Activated T-cell treated with anti-CD3 and anti-CD28 coated beads, Interleukin-2, amount 50 U/mL, for 72 hours (primary cell): ENCODE data around the gene DNAH1. TPM values are rescaled to one million over a fixed set of nuclear protein-coding genes. Genes with fewer than 3 reads are reported as not detected.

ENCODE experiments used
- ATAC-seq, 2 donors: fragments of 150-1000 bp; cut with Tn5 transposase; replicated peaks in 1 of 2; 2 replicates each; pipeline ENCODE4 v1.10.0; 2021; ENCODE audit warnings: moderate library complexity in 2 of 2, mild to moderate bottlenecking in 1 of 2
- DNase-seq, 2 donors: peaks; one replicate each; pipeline ENCODE4 v3.0.0; 2021 to 2022; ENCODE audit warnings: mixed read lengths in 1 of 2
- H3K27ac Mint-ChIP-seq: one replicate; pipeline ENCODE4 v1.8.0; 2022; ENCODE audit warnings: mild to moderate bottlenecking, moderate library complexity, mixed read lengths
- H3K27me3 Mint-ChIP-seq: one replicate; pipeline ENCODE4 v1.8.0; 2022; ENCODE audit warnings: low read depth, mixed read lengths
- H3K36me3 Mint-ChIP-seq, 2 donors: one replicate each; pipeline ENCODE4 v1.8.0; 2022; ENCODE audit warnings: mixed read lengths in 2 of 2, mild to moderate bottlenecking in 1 of 2; ENCODE audit not compliant: insufficient read depth in 2 of 2
- H3K4me1 Mint-ChIP-seq: one replicate; pipeline ENCODE4 v1.8.0; 2022; ENCODE audit warnings: low read depth, mixed read lengths
- H3K4me3 Mint-ChIP-seq, 2 donors: one replicate each; pipeline ENCODE4 v1.8.0; 2022; ENCODE audit warnings: mild to moderate bottlenecking in 2 of 2, mixed read lengths in 2 of 2, moderate library complexity in 2 of 2
- H3K9me3 Mint-ChIP-seq, 2 donors: one replicate each; pipeline ENCODE4 v1.8.0; 2022; ENCODE audit warnings: mixed read lengths in 2 of 2
- total RNA-seq, 2 donors: library from RNA; stranded (reverse); gene quantifications; one replicate each; pipeline ENCODE4 v1.2.3, GENCODE V29; 2022

The DNAH1 gene
- total RNA-seq, 2 donors from 2014 or later, result 31.4 to 32.4 TPM

DNA sequence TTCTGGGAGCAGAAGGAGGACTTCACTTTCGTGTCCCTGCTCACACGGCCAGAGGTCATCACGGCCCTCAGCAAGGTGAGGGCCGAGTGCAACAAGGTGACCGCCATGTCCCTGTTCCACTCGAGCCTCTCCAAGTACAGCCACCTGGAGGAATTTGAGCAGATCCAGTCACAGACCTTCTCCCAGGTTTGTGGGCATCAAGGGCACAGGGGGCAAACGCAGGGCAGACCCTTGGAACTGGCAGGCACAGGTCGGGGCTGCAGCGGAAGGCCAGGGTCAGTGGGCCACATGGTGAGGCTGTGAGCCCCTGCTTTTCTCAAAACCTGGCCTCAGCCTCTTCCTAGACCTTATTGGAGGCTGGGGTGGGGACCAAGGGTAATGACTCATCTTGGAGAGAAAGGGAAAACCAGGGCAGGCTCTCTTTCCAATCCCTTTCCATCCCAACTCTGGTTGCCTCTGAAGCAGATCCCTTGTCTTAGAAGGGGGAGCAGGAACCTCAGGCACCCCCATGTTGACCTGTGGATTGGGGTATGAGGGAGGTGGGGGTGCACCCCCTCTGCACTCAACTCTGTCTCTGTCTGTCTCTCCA, 29.5 kb downstream of the DNAH1 start:
- H3K27me3 Mint-ChIP-seq, result no peaks in the 10 kb centered on the region
- H3K4me3 Mint-ChIP-seq, result no peak overlapping the region
- no peak overlapping the region for H3K27ac Mint-ChIP-seq
- no peak for DNase-seq
- H3K36me3 Mint-ChIP-seq, result peaks cover 0 to 2% of the 10 kb centered on the region in 2 donors
- ATAC-seq, result no peak
- no peaks in the 10 kb centered on the region for H3K4me1 Mint-ChIP-seq
- no peaks in the 10 kb centered on the region for H3K9me3 Mint-ChIP-seq

DNA sequence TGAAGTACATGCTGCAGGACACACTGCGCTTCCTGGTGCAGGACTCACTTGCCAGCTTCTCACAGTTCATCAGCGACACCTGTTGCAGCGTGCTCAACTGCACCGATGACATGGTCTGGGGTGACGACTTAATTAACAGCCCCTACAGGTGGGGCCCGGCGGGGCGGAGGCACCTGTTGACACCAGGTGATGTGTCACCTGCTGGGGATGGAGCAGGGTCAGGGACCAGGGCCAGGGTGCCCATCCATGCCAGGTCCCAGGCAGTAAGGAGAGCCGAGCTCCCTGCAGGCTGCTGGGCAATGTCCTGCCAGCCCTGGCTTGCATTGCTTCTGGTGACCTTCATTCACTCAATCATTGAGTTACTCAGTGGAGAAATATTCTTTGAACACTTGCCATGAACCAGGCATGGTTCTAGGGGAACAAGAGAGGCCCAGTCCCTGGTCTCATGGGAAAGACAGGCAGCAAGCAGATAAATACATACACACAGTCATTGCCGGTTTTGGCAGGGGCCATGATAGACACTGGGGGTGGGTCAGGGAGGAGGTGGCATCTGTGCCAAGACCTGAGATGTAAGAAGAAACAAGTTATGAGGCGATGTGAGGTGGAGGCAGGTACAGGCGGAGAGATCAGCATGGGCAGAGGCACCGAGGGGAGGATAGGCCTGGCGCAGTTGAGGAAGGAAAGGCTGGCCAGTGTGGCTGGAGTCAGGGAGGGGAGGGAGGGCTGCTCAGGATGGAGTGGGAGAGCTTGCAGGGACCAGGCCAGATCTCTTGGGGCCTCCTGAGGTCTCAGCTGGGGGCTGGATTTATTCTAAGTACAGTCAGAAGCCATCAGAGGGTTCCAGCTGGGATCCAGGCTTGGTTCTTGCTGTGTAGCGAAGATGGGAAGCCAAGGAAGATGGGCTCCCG, 30.8 kb downstream of the DNAH1 start:
- Mint-ChIP-seq H3K4me1 (no peaks in the 10 kb centered on the region), H3K36me3 (peaks cover 0 to 2% of the 10 kb centered on the region in 2 donors), H3K4me3 (no peak overlapping the region), H3K27me3 (no peaks in the 10 kb centered on the region), H3K27ac (no peak overlapping the region), H3K9me3 (no peaks in the 10 kb centered on the region)
- ATAC-seq (no peak), DNase-seq (no peak)

DNA sequence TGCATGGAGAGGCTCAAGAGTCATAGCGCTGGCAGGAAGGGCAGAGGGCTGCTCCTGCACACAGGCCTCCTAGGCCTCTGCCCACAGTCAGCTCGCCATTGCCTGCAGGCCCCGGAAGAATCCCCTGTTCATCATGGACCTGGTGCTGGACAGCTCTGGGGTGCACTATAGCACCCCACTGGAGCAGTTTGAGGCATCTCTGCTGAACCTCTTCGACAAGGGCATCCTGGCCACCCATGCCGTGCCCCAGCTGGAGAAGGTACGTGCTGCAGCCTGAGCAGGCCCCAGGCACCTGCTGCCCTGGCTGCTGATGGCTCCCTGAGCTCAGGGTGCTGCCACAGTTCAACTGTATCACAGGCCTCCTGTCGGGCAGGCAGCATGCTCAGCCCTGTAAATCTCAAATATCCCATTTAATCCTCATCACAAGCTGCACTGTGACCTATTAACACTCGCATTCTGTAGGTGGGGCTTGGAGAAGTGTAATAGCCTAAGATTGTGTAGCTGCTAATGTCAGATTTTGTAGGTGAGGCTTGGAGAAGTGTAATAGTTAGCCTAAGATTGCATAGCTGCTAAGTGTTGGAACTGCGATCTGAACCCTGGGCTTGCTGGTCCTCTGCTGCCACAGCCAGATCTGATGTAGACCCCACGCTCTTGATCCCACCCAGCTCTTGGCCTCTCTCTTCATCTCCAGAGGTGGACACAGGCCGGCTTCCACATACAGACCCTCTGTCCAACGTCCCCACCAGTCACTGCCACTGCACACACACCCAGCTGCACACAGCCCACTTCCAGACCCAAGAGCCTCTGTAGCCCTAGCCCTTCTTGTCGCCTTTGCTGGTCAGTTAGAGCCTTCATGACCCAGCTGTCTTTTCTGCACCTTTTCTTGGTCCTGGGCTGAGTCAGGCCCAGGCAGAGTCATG, 31.9 kb downstream of the DNAH1 start:
- Mint-ChIP-seq H3K4me3 (no peak overlapping the region), H3K9me3 (no peaks in the 10 kb centered on the region), H3K36me3 (peaks cover 0 to under 1% of the 10 kb centered on the region in 2 donors), H3K4me1 (no peaks in the 10 kb centered on the region), H3K27me3 (no peaks in the 10 kb centered on the region), H3K27ac (no peak overlapping the region)
- ATAC-seq (no peak), DNase-seq (no peak)

DNA sequence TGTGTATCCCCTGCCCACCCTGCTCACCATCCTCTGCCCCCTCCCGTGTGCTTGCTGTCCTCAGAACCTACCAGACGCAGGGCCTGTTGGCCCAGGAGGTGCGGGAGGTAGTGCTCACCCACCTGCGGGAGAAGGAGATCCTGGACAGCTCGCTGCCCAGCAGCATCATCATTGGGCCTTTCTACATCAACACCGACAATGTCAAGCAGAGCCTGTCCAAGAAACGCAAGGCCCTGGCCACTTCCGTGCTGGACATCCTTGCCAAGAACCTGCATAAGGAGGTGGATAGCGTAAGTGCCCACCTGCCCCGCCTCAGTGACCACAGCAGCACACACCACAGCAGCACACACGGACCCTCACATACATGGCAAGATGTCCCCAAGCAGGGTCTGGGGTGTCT, 33.0 kb downstream of the DNAH1 start:
- H3K9me3 Mint-ChIP-seq, result no peaks in the 10 kb centered on the region
- DNase-seq (no peak), ATAC-seq (no peak)
- H3K4me3 Mint-ChIP-seq, result no peak overlapping the region
- H3K4me1 Mint-ChIP-seq, result no peaks in the 10 kb centered on the region
- H3K36me3 Mint-ChIP-seq, result no peaks in the 10 kb centered on the region
- H3K27ac Mint-ChIP-seq, result no peak overlapping the region
- no peaks in the 10 kb centered on the region for H3K27me3 Mint-ChIP-seq

DNA sequence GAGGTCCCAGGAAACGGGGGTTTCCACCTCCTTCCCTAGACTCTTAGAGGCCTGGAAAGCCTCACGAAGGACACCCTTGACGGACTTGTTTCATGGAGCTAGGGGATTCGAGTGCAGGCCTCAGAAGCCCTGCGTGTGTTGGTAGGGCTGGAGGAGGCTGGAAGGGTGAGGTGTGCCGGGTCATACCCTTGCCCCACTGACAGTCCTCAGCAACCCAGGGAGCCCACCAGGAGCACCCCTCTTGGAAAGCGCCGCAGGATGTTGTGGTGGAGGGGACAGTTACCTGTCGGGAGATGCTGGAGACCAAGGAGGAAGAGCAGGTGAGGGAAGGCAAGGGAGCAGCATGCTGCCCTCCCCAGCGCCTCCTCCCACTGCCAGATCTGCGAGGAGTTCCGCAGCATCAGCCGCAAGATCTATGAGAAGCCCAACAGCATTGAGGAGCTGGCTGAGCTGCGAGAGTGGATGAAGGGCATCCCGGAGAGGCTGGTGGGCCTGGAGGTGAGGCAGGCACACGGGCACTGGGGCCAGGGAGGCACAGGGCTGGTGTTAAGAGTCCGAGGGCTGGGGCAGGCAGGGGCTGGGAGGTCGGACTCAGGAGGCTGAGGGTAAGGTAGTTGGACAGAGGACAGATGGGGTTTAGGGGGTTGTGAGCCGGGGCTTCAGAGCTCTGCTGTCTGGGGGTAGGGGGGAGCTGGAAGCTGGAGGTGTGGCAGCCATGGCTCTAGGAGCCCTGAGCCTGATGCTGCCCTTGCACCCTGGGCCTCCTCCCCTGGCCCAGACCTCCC, 33.7 kb downstream of the DNAH1 start:
- H3K36me3 Mint-ChIP-seq, result no peaks in the 10 kb centered on the region
- ATAC-seq (no peak), DNase-seq (no peak)
- H3K4me3 Mint-ChIP-seq, result no peak overlapping the region
- no peak overlapping the region for H3K27ac Mint-ChIP-seq
- H3K9me3 Mint-ChIP-seq, result no peaks in the 10 kb centered on the region
- no peaks in the 10 kb centered on the region for H3K27me3 Mint-ChIP-seq
- no peaks in the 10 kb centered on the region for H3K4me1 Mint-ChIP-seq

DNA sequence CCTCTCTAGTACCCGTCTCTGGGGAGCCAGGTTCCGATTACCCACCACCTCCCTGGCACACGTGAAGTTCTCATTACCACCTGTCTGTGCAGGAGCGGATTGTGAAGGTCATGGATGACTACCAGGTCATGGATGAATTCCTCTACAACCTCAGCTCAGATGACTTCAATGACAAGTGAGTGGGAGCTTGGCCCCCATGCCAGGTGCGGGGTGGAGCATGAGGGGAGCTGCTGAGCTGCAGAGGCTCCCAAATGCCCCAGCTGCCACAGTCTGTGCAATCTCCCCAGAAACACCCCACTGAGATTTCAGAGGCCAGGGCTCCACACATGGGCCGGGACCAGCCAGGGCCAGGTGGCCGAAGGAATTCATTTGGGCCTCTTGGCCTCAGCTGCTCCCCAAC, 34.3 kb downstream of the DNAH1 start:
- Mint-ChIP-seq H3K4me3 (no peak overlapping the region), H3K9me3 (no peaks in the 10 kb centered on the region), H3K4me1 (no peaks in the 10 kb centered on the region), H3K27ac (no peak overlapping the region), H3K27me3 (no peaks in the 10 kb centered on the region), H3K36me3 (no peaks in the 10 kb centered on the region)
- DNase-seq (no peak), ATAC-seq (no peak)

DNA sequence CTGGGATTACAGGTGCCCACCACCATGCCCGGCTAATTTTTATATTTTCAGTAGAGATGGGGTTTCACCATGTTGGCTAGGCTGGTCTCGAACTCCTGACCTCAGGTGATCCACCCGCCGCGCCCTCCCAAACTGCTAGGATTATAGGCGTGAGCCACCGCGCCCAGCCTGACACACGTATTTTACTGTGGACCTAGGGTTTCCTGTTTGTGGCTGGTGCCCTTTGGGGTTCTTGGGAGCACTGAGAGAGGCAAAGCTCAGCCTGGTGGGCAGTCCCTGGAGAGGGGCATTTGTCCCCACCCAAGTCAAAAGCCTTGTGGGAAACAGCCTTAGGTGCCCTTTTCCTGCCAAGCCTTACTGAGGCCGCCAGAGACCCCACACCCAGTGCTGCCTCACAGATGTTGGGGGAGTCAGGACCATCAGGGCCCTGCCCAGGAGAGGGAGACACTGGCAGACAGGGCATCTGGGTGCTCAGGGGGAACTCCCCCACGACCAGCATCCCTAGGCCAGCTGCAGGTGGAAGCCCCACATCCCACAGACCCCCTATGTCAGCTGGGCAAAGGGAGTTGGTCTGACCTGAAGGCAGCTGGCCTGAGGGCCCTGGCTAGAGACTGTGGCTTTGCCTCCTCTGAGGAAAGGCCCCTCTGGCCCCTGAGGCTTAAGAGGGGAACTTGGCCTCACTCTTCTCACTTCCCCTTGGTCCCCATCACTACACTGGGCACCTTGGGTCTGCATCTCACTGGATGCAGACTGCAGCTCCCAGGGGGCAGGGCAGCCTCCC, 35.1 kb downstream of the DNAH1 start:
- DNase-seq (no peak), ATAC-seq (no peak)
- H3K27me3 Mint-ChIP-seq, result no peaks in the 10 kb centered on the region
- no peak overlapping the region for H3K27ac Mint-ChIP-seq
- no peak overlapping the region for H3K4me3 Mint-ChIP-seq
- H3K4me1 Mint-ChIP-seq, result no peaks in the 10 kb centered on the region
- no peaks in the 10 kb centered on the region for H3K36me3 Mint-ChIP-seq
- no peaks in the 10 kb centered on the region for H3K9me3 Mint-ChIP-seq

DNA sequence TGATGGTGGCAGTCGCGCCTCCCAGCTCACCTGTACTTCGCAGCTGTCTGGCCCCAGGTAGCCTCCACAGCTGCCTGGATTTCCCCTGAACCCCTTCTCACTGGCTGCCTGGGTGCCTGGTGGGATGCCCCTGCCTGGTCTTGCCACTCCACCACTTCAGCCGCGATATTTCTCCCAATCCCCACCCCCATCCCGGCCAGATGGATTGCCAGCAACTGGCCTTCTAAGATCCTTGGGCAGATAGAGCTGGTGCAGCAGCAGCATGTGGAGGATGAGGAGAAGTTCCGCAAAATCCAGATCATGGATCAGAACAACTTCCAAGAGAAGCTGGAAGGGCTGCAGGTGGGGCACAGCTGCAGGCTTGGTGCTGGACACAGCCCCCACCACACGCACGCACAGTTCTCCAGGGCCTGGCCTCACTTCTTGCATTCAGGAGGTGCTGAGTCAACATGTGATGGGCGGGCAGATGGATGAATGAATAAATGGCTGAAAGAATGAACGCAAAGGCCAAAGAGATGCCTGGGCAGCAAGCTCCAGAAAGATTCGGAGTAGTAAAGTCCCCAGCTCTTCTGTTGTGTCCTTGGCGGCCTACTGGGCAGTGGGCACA, 35.7 kb downstream of the DNAH1 start:
- H3K27me3 Mint-ChIP-seq, result no peaks in the 10 kb centered on the region
- no peak for DNase-seq
- no peak overlapping the region for H3K4me3 Mint-ChIP-seq
- H3K36me3 Mint-ChIP-seq, result no peaks in the 10 kb centered on the region
- H3K9me3 Mint-ChIP-seq, result no peaks in the 10 kb centered on the region
- ATAC-seq, result no peak
- H3K4me1 Mint-ChIP-seq, result no peaks in the 10 kb centered on the region
- no peak overlapping the region for H3K27ac Mint-ChIP-seq

DNA sequence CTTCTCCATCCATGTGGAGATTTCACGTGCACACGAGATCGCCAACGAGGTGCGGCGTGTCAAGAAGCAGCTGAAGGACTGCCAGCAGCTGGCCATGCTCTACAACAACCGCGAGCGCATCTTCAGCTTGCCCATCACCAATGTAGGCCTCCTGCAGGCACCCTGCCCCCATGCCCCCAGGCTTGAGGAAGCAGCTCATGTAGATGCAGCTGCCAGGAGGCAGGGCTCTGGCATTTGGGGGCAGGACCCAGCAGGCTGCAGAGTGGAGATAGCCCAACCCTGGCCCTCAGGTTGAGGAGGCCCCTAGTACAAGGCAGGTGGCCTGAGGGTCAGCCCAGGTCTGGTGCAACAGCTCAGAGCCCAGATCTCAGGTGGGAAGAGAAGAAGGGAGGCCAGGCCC, 36.4 kb downstream of the DNAH1 start:
- Mint-ChIP-seq H3K27me3 (no peaks in the 10 kb centered on the region), H3K4me3 (no peak overlapping the region), H3K27ac (no peak overlapping the region), H3K4me1 (no peaks in the 10 kb centered on the region), H3K36me3 (no peaks in the 10 kb centered on the region), H3K9me3 (no peaks in the 10 kb centered on the region)
- DNase-seq (no peak), ATAC-seq (no peak)

DNA sequence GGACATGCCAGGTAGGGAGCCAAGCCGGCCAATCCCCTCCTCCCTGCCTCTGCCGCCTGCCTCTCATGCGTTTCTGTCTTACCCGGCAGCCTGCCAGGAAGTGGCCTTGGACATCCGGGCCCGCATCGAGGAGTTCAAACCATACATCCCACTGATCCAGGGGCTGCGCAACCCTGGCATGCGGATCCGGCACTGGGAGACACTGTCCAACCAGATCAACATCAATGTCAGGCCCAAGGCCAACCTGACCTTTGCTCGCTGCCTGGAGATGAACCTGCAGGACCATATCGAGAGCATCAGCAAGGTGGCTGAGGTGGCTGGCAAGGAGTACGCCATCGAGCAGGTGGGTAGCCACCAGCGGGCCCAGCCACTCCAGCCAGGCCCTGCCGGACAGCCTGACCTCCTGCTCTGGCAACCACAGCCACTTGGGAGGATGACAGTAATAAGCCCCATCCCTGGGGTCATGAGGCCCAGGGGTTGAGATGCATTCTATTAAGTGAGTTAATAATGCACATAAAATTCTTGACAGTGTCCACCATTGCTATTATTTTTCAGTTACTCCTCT, 37.3 kb downstream of the DNAH1 start:
- Mint-ChIP-seq H3K4me1 (no peaks in the 10 kb centered on the region), H3K27me3 (no peaks in the 10 kb centered on the region), H3K27ac (no peak overlapping the region), H3K9me3 (no peaks in the 10 kb centered on the region), H3K36me3 (no peaks in the 10 kb centered on the region), H3K4me3 (no peak overlapping the region)
- no peak for ATAC-seq
- no peak for DNase-seq

DNA sequence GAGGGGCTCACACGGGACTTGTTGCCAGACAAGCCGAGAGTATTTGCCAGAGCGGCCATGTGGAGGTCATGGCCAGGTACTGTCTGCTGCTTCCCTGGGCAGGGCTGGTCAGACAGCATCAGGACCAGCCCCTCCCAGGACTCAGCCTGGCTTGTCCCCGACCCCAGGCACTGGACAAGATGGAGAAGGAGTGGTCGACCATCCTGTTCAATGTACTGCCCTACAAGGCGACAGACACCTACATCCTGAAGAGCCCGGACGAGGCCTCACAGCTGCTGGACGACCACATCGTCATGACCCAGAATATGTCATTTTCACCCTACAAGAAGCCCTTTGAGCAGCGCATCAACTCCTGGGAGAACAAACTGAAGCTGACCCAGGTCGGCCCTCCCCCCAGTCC, 38.6 kb downstream of the DNAH1 start:
- H3K36me3 Mint-ChIP-seq, result no peaks in the 10 kb centered on the region
- no peaks in the 10 kb centered on the region for H3K9me3 Mint-ChIP-seq
- no peak overlapping the region for H3K4me3 Mint-ChIP-seq
- no peaks in the 10 kb centered on the region for H3K4me1 Mint-ChIP-seq
- no peak for ATAC-seq
- no peak overlapping the region for H3K27ac Mint-ChIP-seq
- no peaks in the 10 kb centered on the region for H3K27me3 Mint-ChIP-seq
- DNase-seq, result no peak
